Measurements from ENCODE around the gene CEMP1. TPM values are rescaled to one million over a fixed set of nuclear protein-coding genes. Genes with fewer than 3 reads are reported as not detected.

The CEMP1 gene
- total and polyA plus RNA-seq, 2 experiments from 2014 or later = 0.31 to 7.5 TPM

- H3K9me3 Mint-ChIP-seq = no peaks in the 10 kb centered on the region; the same call in 2 of the 3 replicates
- Histone ChIP-seq H3K79me2 (replicated peaks; ENCODE audit: insufficient read depth) (peaks cover 52% of the 10 kb centered on the region), H3K4me2 (peak within 1 kb of the TSS; percentile 84), H3K27ac (ENCODE audit: low read depth) (0 out of 2 replicates have a peak within 1 kb of the TSS, but pooled peaks have one; percentile 45), H3K4me3 (peak within 1 kb of the TSS; percentile 71), H3F3A (replicated peaks; ENCODE audit: low read depth) (peaks cover 19% of the 10 kb centered on the region; the same call in 1 of the 2 replicates), H3K36me3 (ENCODE audit: insufficient read depth) (no peaks in the 10 kb centered on the region; the same call in 1 of the 2 replicates), H3K9me2 (ENCODE audit: insufficient read depth) (no peaks in the 10 kb centered on the region), H3K27me3 (ENCODE audit: insufficient read depth) (no peaks in the 10 kb centered on the region), H4K20me1 (replicated peaks; ENCODE audit: insufficient read depth) (peaks cover 27% of the 10 kb centered on the region), H3K4me1 (ENCODE audit: insufficient read depth) (peaks cover 4% of the 10 kb centered on the region; the same call in 1 of the 2 replicates), H2AFZ (no peak within 1 kb of the TSS)
- TF ChIP-seq EZH2 (IDR thresholded peaks at IDR 0.05; ENCODE audit: low read depth, unreplicated experiment) (no peak), CREB1 (CRISPR knock-in tag; IDR thresholded peaks at IDR 0.05; ENCODE audit: low read depth) (peak; percentile 75), POLR2AphosphoS5 (IDR thresholded peaks at IDR 0.05; ENCODE audit: low read depth) (peak; percentile 74), ETS1 (IDR thresholded peaks at IDR 0.05) (0 out of 2 replicates have a peak, but pooled peaks have one; percentile 32), JUNB (IDR thresholded peaks at IDR 0.05; ENCODE audit: unreplicated experiment) (no peak), STAT1 (IDR thresholded peaks at IDR 0.05; ENCODE audit: unreplicated experiment) (no peak)
- DNase-seq (ENCODE audit: low spot score) = peak; percentile 97
- H3K4me3 Mint-ChIP-seq = peak within 1 kb of the TSS; percentile 82
- H3K27me3 Mint-ChIP-seq (ENCODE audit: insufficient read depth, low read depth, poor library complexity) = peaks cover 19% of the 10 kb centered on the region
- H3K36me3 Mint-ChIP-seq (ENCODE audit: low read depth) = peaks cover 33% of the 10 kb centered on the region
- H3K4me1 Mint-ChIP-seq = peaks cover 38% of the 10 kb centered on the region
- peak; percentile 47 for ATAC-seq
- peak within 1 kb of the TSS; percentile 93 for H3K27ac Mint-ChIP-seq
These were observed 11.0 kb downstream of the CEMP1 start, which contains the start of gene AMDHD2 for GRCh38 chr16:2520097-2520783. Gene AMDHD2 (plus strand): TSS chr16:2520371. CDS start chr16:2520459, 88 bp downstream.

- Histone ChIP-seq H3K4me3 (peak overlapping the region; percentile 46; the same call in 1 of the 2 replicates), H3K27ac (ENCODE audit: low read depth) (0 out of 2 replicates have a peak overlapping the region, but pooled peaks have one; percentile 45)
- peaks cover 29% of the 10 kb centered on the region for H3K36me3 Mint-ChIP-seq (ENCODE audit: low read depth)
These were observed 11.5 kb downstream of the CEMP1 start for GRCh38 chr16:2519711-2520080.

More at GRCh38 chr16:2519711-2520080, 11.5 kb downstream of the CEMP1 start:
- Mint-ChIP-seq H3K27ac (peak overlapping the region; percentile 93), H3K4me3 (peak overlapping the region; percentile 70), H3K9me3 (no peaks in the 10 kb centered on the region; the same call in 2 of the 3 replicates), H3K4me1 (peaks cover 41% of the 10 kb centered on the region), H3K27me3 (ENCODE audit: insufficient read depth, low read depth, poor library complexity) (peaks cover 23% of the 10 kb centered on the region)
- Histone ChIP-seq H3K4me2 (peak overlapping the region; percentile 76), H3K4me1 (ENCODE audit: insufficient read depth) (peaks cover 9% of the 10 kb centered on the region; the same call in 1 of the 2 replicates), H4K20me1 (replicated peaks; ENCODE audit: insufficient read depth) (peaks cover 32% of the 10 kb centered on the region), H3K36me3 (ENCODE audit: insufficient read depth) (no peaks in the 10 kb centered on the region), H3K9me2 (ENCODE audit: insufficient read depth) (no peaks in the 10 kb centered on the region), H3K27me3 (ENCODE audit: insufficient read depth) (no peaks in the 10 kb centered on the region), H2AFZ (no peak overlapping the region), H3F3A (replicated peaks; ENCODE audit: low read depth) (peaks cover 24% of the 10 kb centered on the region; the same call in 1 of the 2 replicates), H3K79me2 (replicated peaks; ENCODE audit: insufficient read depth) (peaks cover 58% of the 10 kb centered on the region)
- ATAC-seq (no peak), DNase-seq (ENCODE audit: low spot score) (no peak)
- TF ChIP-seq ZNF331 (CRISPR knock-in tag; IDR thresholded peaks at IDR 0.05; ENCODE audit: low read depth) = no peak
- no peak for TF ChIP-seq ZNF462 (CRISPR knock-in tag; IDR thresholded peaks at IDR 0.05)
- no peak for TF ChIP-seq STAT1 (IDR thresholded peaks at IDR 0.05; ENCODE audit: unreplicated experiment)
- TF ChIP-seq POLR2AphosphoS5 (IDR thresholded peaks at IDR 0.05; ENCODE audit: low read depth) = no peak
- no peak for TF ChIP-seq NANOG (IDR thresholded peaks at IDR 0.05; ENCODE audit: borderline replicate concordance)
- TF ChIP-seq CTCF (conservative IDR thresholded peaks at IDR 0.05; ENCODE audit: low read depth in 2 of 2) = no peak
- TF ChIP-seq EZH2 (IDR thresholded peaks at IDR 0.05; ENCODE audit: low read depth, unreplicated experiment) = no peak

Data from GM23338 (cell line).